Myocyte (in vitro differentiated cells): ENCODE results near the gene TELO2. TPM values are rescaled to one million over a fixed set of nuclear protein-coding genes. Genes with fewer than 3 reads are reported as not detected.

Experiments used
- DNase-seq: peaks from one replicate; pipeline ENCODE4 v3.0.0-alpha.2; 2012; ENCODE audit warnings: low read depth
- total RNA-seq: library from RNA; depleted of rRNA; stranded (reverse); fragments of >200 nt; gene quantifications from 2 replicates; pipeline ENCODE4 v1.2.3, GENCODE V29; 2014

The TELO2 gene
- total RNA-seq, 1 donor from 2014 or later: 17.5 TPM

DNA sequence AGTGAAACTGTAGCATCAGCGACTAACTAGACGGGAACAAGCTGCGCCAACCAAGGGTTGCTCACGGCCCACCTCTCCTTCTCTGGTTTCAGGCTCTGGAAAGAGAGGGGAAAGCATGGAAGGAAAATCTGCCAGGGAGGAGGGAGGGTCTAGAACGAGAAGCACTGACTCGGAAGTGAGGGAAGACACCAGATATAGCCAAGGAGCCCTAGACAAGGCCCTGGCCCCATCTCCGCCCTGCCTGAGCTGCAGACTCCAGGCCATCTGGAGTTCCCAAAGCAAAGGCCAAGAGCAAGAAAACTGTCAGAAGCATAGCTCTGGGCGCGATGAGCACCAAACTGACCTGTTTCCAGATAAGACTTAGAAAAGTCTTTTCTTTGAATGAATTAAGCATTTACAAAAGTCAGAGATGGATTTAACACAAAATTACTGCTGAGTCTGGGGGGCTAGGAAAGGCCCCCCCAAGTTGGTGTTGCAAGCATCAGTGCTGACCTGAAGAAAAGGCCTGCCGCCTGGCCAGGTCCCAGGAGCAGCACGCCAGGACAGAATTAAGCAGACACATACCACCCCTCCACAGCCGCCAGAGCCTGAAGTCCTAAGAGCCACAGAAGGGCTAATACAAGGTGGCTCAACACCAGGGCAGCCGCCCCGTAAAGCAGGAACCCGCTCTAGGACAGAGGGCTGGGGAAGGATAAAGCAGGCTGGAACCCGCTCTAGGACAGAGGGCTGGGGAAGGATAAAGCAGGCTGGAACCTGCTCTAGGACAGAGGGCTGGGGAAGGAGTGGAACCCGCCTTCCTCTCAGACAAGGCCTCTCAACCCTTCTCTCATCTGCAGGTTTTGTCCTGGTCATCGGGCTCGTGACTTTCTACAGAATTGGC lies 61.0 kb downstream of the TELO2 start:
- no peak for DNase-seq

DNA sequence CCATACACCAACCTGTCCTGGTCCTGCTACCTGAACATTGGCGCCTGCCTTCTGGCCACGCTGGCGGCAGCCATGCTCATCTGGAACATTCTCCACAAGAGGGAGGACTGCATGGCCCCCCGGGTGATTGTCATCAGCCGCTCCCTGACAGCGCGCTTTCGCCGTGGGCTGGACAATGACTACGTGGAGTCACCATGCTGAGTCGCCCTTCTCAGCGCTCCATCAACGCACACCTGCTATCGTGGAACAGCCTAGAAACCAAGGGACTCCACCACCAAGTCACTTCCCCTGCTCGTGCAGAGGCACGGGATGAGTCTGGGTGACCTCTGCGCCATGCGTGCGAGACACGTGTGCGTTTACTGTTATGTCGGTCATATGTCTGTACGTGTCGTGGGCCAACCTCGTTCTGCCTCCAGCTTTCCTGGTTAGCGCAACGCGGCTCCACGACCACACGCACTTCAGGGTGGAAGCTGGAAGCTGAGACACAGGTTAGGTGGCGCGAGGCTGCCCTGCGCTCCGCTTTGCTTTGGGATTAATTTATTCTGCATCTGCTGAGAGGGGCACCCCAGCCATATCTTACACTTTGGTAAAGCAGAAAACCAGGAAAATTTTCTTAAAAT lies 61.8 kb downstream of the TELO2 start:
- DNase-seq: no peak

DNA sequence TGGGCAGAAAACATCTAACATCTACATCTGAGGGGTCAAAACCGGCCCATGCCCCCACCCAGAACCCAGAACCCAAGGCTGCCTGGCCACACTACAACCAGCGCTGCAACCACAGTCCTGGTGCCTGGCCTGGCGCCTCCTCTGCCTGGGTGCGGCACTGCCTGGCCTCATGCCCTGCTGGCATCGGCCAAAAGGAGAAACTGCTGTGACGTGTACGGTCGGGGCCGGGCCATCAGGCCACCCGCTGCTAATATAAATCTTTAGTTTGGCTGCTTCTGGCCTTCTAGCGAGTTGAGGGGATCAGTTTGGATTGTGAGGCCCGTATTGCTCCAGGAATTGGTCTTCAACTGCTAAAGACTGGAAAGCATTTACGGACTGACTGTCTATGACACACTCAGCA lies 63.1 kb downstream of the TELO2 start:
- DNase-seq: no peak

DNA sequence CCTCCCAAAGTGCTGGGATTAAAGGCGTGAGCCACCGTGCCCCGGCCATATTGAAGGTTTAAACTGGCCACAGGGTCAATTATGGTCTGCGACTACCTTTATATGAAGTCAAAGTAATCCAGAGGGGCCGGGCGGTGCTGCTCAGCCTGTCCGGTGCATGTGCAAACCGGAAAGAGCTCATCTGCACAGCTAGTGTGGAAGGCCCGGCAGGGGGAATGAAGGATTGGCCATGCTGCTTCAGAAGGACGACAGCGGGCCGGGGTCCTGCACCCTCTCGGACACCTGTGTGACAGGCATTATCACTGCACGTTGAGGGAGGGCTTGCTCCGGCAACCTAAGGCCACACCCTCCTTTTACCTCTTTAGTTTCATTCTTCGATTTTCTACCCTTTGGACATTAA lies 63.9 kb downstream of the TELO2 start:
- no peak for DNase-seq

DNA sequence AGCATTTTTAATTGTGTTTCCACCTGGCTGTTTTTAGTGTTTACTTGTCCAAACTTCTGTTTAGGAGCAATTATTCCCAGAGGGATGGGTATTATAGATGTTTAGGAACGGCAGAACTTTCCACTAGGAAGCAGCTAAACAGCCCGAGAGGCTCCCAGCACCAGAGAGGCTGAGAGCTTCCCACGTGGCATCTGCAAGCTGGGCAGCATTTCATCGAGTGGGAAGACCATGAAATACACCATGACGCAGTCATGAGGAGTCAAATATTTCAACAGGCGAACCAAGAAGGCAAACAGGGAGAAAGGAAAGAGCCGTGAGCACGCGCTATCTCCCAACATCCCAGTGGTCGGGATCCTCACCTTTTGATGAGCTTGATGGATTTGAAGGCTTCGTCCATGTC lies 64.4 kb downstream of the TELO2 start:
- DNase-seq: no peak

DNA sequence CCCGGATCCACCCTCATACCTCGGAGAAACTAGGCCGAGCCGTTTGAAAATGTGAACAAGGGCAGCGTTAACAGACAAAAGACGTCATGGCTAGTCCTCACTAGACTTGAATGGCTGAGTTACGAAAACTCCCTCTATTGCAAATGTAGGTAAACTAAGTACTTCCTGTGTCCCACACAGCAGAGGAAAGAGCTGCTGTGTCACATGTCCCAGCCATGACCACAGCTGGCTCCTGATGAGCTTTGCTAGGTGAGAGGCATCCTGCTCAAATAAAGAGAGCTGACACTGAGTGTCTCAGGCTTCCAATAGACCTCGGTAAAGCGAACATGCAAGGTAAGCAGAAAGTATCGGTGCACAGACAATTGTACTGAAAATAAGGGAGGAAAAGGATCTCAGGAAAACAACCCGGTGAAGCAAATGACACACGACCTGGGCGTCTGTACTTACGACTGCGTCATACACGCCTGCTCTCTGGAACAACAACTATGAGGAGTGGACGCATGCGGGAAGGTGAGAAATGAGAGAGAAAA lies 66.4 kb downstream of the TELO2 start:
- no peak for DNase-seq

Other genes starting within 250 kb of the TELO2 start
- not detected in 2 replicates for gene TPSD1, start 237.3 kb upstream of the TELO2 start, total RNA-seq
- gene UBE2I, start 183.7 kb upstream of the TELO2 start, total RNA-seq: 48.5 and 57.2 TPM in 2 replicates
- gene BAIAP3, start 159.7 kb upstream of the TELO2 start, total RNA-seq: 3.6 and 7.1 TPM in 2 replicates
- 112 and 115 TPM in 2 replicates for gene TSR3, start 141.5 kb upstream of the TELO2 start, total RNA-seq
- gene GNPTG, start 141.4 kb upstream of the TELO2 start, total RNA-seq: 57.0 and 63.7 TPM in 2 replicates
- 9.8 and 18.9 TPM in 2 replicates for gene UNKL, start 78.7 kb upstream of the TELO2 start, total RNA-seq
- gene UQCC4, start 72.6 kb upstream of the TELO2 start, total RNA-seq: 17.0 and 21.4 TPM in 2 replicates
- gene PERCC1, start 62.3 kb upstream of the TELO2 start, total RNA-seq: not detected in 2 replicates
- gene CCDC154, start 48.8 kb upstream of the TELO2 start, total RNA-seq: 0.19 and 0.21 TPM in 2 replicates
- gene CLCN7, start 18.3 kb upstream of the TELO2 start, total RNA-seq: 70.0 and 70.7 TPM in 2 replicates
- not detected in 2 replicates for gene PTX4, start 4.4 kb upstream of the TELO2 start, total RNA-seq
- 0.45 TPM in 1 of 2 replicates, not detected in the other for gene TMEM204, start 40.3 kb downstream of the TELO2 start, total RNA-seq
- 12.8 and 16.7 TPM in 2 replicates for gene IFT140, start 118.7 kb downstream of the TELO2 start, total RNA-seq
- 7.8 and 8.4 TPM in 2 replicates for gene CRAMP1, start 119.0 kb downstream of the TELO2 start, total RNA-seq
- 20.1 and 24.7 TPM in 2 replicates for gene JPT2, start 184.9 kb downstream of the TELO2 start, total RNA-seq
- gene MAPK8IP3, start 212.8 kb downstream of the TELO2 start, total RNA-seq: 90.3 and 108 TPM in 2 replicates